ENCODE data around the gene GOLGA6A.
A peak's percentile ranks its signal among the peaks of the same experiment; 100 is the strongest.
"Not testable (repeated sequence)": the region's sequence is repeated elsewhere in the genome, so short reads cannot be mapped to it uniquely, and the experiment has no call there.

The GOLGA6A gene

DNA sequence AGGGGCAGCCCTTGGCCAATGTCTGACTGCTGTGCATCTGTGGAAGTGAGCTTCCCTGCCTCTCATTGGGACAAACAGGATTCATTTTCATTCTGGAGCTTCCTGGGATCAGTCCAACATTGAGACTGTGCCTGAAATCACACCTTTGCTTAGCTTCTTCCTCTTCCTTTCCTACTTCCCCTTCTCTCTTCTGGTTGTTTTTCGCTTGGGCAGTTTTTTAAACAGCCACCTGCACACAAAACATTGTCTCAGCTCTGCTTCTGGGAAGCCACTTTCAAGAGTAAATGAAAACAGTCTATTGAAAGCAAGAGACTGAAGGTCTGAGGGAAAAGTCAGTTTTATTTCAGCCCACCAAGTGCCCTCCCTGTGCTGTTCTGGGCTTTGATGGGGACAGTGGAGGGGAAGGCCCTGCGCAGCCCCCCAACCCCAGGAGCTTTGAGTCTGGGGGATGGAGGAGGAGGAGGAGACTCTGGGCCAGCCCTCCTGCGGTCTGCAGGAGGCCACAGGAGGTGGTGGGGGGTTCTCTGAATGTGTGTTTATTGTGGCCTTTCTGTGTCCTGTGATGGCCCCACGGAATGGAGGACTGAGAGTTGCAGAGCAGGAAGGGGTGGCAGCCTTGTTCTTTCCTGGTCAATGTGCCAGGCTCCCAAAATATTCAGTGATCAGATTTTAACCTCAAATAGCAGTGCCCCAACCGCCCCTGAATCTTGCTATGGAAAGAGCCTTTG, 40.2 kb upstream of the GOLGA6A start:
- no peak overlapping the region for H3K27ac ChIP-seq
- TF ChIP-seq CTCF (IDR thresholded peaks at IDR 0.05) (no peak), ZFX (IDR thresholded peaks at IDR 0.05; ENCODE audit: borderline replicate concordance) (no peak)

GRCh38 chr15:74121858-74122257, 39.5 kb upstream of the GOLGA6A start:
- H3K27ac ChIP-seq: no peak overlapping the region
- TF ChIP-seq ZFX (IDR thresholded peaks at IDR 0.05; ENCODE audit: borderline replicate concordance) (no peak), CTCF (IDR thresholded peaks at IDR 0.05) (no peak)

- TF ChIP-seq ZFX (IDR thresholded peaks at IDR 0.05; ENCODE audit: borderline replicate concordance) (no peak), CTCF (IDR thresholded peaks at IDR 0.05) (no peak)
- H3K27ac ChIP-seq: no peak overlapping the region
Measured at GRCh38 chr15:74121039-74121438, 38.7 kb upstream of the GOLGA6A start.

GRCh38 chr15:74120426-74120825, 38.1 kb upstream of the GOLGA6A start:
- TF ChIP-seq CTCF (IDR thresholded peaks at IDR 0.05) (no peak), ZFX (IDR thresholded peaks at IDR 0.05; ENCODE audit: borderline replicate concordance) (no peak)
- H3K27ac ChIP-seq: no peak overlapping the region

DNA sequence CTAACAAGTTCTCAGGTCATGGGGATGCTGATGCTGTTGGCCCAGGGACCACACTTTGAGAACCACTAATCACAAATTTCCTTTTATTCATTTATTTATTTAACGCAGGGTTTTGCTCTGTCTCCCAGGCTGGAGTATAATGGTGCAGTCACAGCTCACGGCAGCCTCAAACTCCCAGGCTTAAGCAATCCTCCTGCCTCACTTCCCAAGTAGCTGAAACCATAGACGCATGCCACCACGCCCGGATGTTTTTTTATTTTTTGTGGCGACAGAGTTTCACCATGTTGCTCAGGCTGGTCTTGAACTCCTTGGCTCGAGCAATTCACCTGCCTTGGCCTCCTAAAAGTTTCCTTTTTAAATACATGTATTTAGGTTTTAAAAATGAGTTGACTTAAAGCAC, 27.4 kb upstream of the GOLGA6A start:
- TF ChIP-seq CTCF (IDR thresholded peaks at IDR 0.05) (no peak), ZFX (IDR thresholded peaks at IDR 0.05; ENCODE audit: borderline replicate concordance) (no peak)
- no peak overlapping the region for H3K27ac ChIP-seq

DNA sequence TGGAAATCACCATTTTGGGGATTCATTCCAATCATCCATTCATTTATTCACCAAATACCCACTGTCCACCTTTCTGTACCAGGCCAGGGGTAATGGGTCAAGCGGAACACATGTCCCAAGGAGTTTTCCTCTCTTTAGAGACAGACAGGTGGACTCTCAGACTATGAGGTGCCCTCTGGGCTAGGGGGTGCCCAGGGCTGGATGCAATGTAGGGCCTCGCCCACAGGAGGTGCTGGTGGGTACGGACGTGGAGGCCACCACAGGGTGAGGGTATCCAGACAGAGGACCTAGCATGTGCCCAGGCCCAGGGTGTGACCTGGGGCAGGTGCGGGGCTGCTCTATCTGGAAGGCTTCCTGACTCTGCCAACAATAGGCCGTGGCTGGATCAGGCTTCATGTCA, 26.3 kb upstream of the GOLGA6A start:
- H3K27ac ChIP-seq: not testable (repeated sequence)
- TF ChIP-seq CTCF (IDR thresholded peaks at IDR 0.05): peak; percentile 18; the same call in 1 of the 2 replicates

- no peak for TF ChIP-seq ZFX (IDR thresholded peaks at IDR 0.05; ENCODE audit: borderline replicate concordance)
- no peak for TF ChIP-seq CTCF (IDR thresholded peaks at IDR 0.05)
- no peak overlapping the region for H3K27ac ChIP-seq
Measured at GRCh38 chr15:74108111-74108510, 25.8 kb upstream of the GOLGA6A start.

DNA sequence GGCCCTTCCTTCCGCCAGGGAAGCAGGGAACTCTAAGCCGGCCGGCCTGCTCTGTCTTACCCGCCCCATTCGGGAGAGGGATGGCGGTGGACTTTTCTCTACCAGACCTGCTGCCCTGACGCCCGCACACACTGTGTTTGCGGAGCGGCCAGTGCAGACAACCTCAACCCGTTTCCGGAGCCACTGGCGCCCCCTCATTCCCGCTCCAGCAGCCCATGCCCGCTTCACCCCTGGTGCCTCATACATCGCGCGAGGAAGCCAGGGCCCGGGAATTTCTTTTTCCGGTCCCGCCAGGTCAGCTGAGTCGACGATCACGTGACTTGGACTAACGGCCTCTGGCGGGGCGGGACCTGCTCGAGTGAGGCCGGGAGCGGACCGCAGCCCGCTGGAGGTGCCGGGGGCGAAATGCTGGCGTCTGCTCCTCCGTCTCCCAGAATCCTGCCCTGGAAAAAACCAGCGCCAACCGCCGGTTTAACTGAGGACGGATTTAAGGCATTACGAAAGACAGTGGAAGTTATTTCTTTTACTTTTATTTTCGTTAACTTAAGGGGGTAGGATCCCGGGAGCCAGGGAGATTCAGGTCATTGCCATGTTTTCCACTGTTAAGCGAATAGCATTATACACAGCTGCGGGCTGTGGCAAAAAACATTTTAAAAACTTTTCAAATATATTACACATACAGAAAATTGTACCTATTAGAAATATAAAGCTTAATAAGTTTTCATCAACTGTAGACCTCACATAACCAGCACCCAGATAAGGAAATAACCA, 17.8 kb upstream of the GOLGA6A start:
- not testable (repeated sequence) for H3K27ac ChIP-seq

- H3K27ac ChIP-seq: not testable (repeated sequence)
Measured at GRCh38 chr15:74096753-74097474, 14.6 kb upstream of the GOLGA6A start.

DNA sequence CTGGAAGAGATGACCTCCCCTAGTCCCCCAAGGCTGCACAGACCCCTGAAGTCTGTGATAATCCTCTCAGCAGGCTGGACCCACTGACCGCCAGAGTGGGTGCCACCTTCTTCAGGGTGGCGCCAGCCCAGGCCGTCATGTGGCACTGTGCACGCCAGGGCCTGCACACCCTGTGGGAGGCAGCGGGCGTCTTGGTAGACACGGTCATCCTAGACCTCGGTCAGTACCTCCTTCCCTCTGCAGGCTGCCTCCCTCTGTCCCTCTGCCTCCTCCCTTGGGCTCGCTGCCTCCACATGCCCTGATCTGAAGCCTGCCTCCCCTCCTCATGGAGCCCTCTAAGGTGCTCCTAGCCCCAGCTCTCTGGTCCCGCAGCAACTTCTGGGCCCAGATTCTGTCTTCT, 13.3 kb upstream of the GOLGA6A start:
- H3K27ac ChIP-seq: not testable (repeated sequence)
